NCI-H1092 treated with DMSO at 0.1 percent for 48 hours (cell line): Measurements from ENCODE around the gene WWC1.

Experiments used
- DNase-seq: peaks from one replicate; lab custom pipeline; 2025; lab: John Stamatoyannopoulos, UW

WWC1 gene

GRCh38 chr5:168446983-168447619 lies 155.7 kb downstream of the WWC1 start:
- no peak for DNase-seq

- no peak for DNase-seq
Measured at GRCh38 chr5:168447808-168448207, 156.4 kb downstream of the WWC1 start.

- DNase-seq: no peak
Measured at GRCh38 chr5:168449166-168449565, 157.7 kb downstream of the WWC1 start.

- no peak for DNase-seq
Measured at GRCh38 chr5:168451565-168451964, 160.1 kb downstream of the WWC1 start.

GRCh38 chr5:168455201-168455600 lies 163.8 kb downstream of the WWC1 start:
- no peak for DNase-seq

GRCh38 chr5:168457542-168457941 lies 166.1 kb downstream of the WWC1 start:
- DNase-seq: no peak

- no peak for DNase-seq
Measured at GRCh38 chr5:168460606-168461005, 169.2 kb downstream of the WWC1 start.

- no peak for DNase-seq
Measured at GRCh38 chr5:168463081-168463480, 171.6 kb downstream of the WWC1 start.

- no peak for DNase-seq
Measured at GRCh38 chr5:168464214-168464613, 172.8 kb downstream of the WWC1 start.

- no peak for DNase-seq
Measured at GRCh38 chr5:168464641-168465040, 173.2 kb downstream of the WWC1 start.

GRCh38 chr5:168467755-168468330 lies 176.4 kb downstream of the WWC1 start:
- DNase-seq: peak; percentile 24

- no peak for DNase-seq
Measured at GRCh38 chr5:168468836-168469235, 177.4 kb downstream of the WWC1 start.

GRCh38 chr5:168469816-168470215 lies 178.4 kb downstream of the WWC1 start:
- no peak for DNase-seq

GRCh38 chr5:168471785-168472184 lies 180.3 kb downstream of the WWC1 start:
- DNase-seq: no peak

GRCh38 chr5:168472329-168472728 lies 180.9 kb downstream of the WWC1 start:
- DNase-seq: no peak

- no peak for DNase-seq
Measured at GRCh38 chr5:168474319-168474718, 182.9 kb downstream of the WWC1 start.

GRCh38 chr5:168477060-168477459 lies 185.6 kb downstream of the WWC1 start:
- DNase-seq: no peak

GRCh38 chr5:168479166-168479565 lies 187.7 kb downstream of the WWC1 start:
- no peak for DNase-seq

- no peak for DNase-seq
Measured at GRCh38 chr5:168480601-168481000, 189.2 kb downstream of the WWC1 start.

- no peak for DNase-seq
Measured at GRCh38 chr5:168481330-168481788, 189.9 kb downstream of the WWC1 start.

GRCh38 chr5:168482361-168482760 lies 190.9 kb downstream of the WWC1 start:
- DNase-seq: no peak

GRCh38 chr5:168486136-168486879 lies 194.9 kb downstream of the WWC1 start, which contains the start of gene RARS1:
Gene RARS1 (plus strand): TSS chr5:168486471. CDS start chr5:168486499, 28 bp downstream.
- peak; percentile 78 for DNase-seq

- DNase-seq: no peak
Measured at GRCh38 chr5:168489059-168489458, 197.6 kb downstream of the WWC1 start.
